ENCODE results near the gene ARHGAP24. TPM values are rescaled to one million over a fixed set of nuclear protein-coding genes. Genes with fewer than 3 reads are reported as not detected.

Gene ARHGAP24
- total RNA-seq, 2 experiments from 2014 or later: 0.22 to 0.70 TPM

GRCh38 chr4:85821688-85822455 is 346.9 kb downstream of the ARHGAP24 start:
- intact Hi-C loops (cut with micrococcal nuclease): no loop called here
- H3K27me3 Mint-ChIP-seq: no peaks in the 10 kb centered on the region
- ATAC-seq (no peak), DNase-seq (no peak)
- no peaks in the 10 kb centered on the region for H3K36me3 Mint-ChIP-seq (ENCODE audit: low read depth)
- no peak overlapping the region for H3K4me3 Mint-ChIP-seq
- POLR2A ChIA-PET: no interaction called here
- CTCF ChIA-PET: no interaction called here
- H3K4me1 Mint-ChIP-seq (ENCODE audit: low read depth): no peaks in the 10 kb centered on the region
- H3K9me3 Mint-ChIP-seq: peaks cover 3% of the 10 kb centered on the region
- TF ChIP-seq CTCF (IDR thresholded peaks at IDR 0.05): no peak
- H3K27ac Mint-ChIP-seq: no peak overlapping the region

GRCh38 chr4:85823295-85823694 is 348.3 kb downstream of the ARHGAP24 start:
- Mint-ChIP-seq H3K27me3 (no peaks in the 10 kb centered on the region), H3K27ac (no peak overlapping the region), H3K36me3 (ENCODE audit: low read depth) (no peaks in the 10 kb centered on the region), H3K9me3 (peaks cover 3% of the 10 kb centered on the region), H3K4me3 (no peak overlapping the region), H3K4me1 (ENCODE audit: low read depth) (no peaks in the 10 kb centered on the region)
- ChIA-PET CTCF (no interaction called here), POLR2A (no interaction called here)
- no peak for ATAC-seq
- TF ChIP-seq CTCF (IDR thresholded peaks at IDR 0.05): no peak
- DNase-seq: no peak
- intact Hi-C loops (cut with micrococcal nuclease): no loop called here

GRCh38 chr4:85824166-85824945 is 349.4 kb downstream of the ARHGAP24 start:
- ATAC-seq (no peak), DNase-seq (no peak)
- Mint-ChIP-seq H3K36me3 (ENCODE audit: low read depth) (no peaks in the 10 kb centered on the region), H3K4me1 (ENCODE audit: low read depth) (no peaks in the 10 kb centered on the region), H3K27me3 (no peaks in the 10 kb centered on the region), H3K27ac (no peak overlapping the region), H3K9me3 (peaks cover 3% of the 10 kb centered on the region), H3K4me3 (no peak overlapping the region)
- no peak for TF ChIP-seq CTCF (IDR thresholded peaks at IDR 0.05)
- intact Hi-C loops (cut with micrococcal nuclease): no loop called here
- ChIA-PET CTCF (no interaction called here), POLR2A (interaction anchor here (0.7 kb wide), 1 partner anchor 289 kb away, joined by 5 read pairs; no protein-coding TSS in a partner anchor)

- H3K27ac Mint-ChIP-seq: no peak overlapping the region
- intact Hi-C loops (cut with micrococcal nuclease): no loop called here
- H3K9me3 Mint-ChIP-seq: no peaks in the 10 kb centered on the region
- DNase-seq (no peak), ATAC-seq (no peak)
- no peaks in the 10 kb centered on the region for H3K36me3 Mint-ChIP-seq (ENCODE audit: low read depth)
- CTCF ChIA-PET: no interaction called here
- POLR2A ChIA-PET: no interaction called here
- H3K27me3 Mint-ChIP-seq: no peaks in the 10 kb centered on the region
- H3K4me3 Mint-ChIP-seq: no peak overlapping the region
- H3K4me1 Mint-ChIP-seq (ENCODE audit: low read depth): no peaks in the 10 kb centered on the region
- TF ChIP-seq CTCF (IDR thresholded peaks at IDR 0.05): no peak
These were observed 351.2 kb downstream of the ARHGAP24 start for GRCh38 chr4:85826060-85826678.
